ENCODE data around the gene FSIP1. TPM values are rescaled to one million over a fixed set of nuclear protein-coding genes. Genes with fewer than 3 reads are reported as not detected.

Gene FSIP1
- polyA plus RNA-seq, 1 experiment = 0.22 TPM

GRCh38 chr15:39744334-39745103, 38.1 kb downstream of the FSIP1 start:
- DNase-seq (ENCODE audit: low read depth) = no peak
- TF ChIP-seq, protein P1, sequence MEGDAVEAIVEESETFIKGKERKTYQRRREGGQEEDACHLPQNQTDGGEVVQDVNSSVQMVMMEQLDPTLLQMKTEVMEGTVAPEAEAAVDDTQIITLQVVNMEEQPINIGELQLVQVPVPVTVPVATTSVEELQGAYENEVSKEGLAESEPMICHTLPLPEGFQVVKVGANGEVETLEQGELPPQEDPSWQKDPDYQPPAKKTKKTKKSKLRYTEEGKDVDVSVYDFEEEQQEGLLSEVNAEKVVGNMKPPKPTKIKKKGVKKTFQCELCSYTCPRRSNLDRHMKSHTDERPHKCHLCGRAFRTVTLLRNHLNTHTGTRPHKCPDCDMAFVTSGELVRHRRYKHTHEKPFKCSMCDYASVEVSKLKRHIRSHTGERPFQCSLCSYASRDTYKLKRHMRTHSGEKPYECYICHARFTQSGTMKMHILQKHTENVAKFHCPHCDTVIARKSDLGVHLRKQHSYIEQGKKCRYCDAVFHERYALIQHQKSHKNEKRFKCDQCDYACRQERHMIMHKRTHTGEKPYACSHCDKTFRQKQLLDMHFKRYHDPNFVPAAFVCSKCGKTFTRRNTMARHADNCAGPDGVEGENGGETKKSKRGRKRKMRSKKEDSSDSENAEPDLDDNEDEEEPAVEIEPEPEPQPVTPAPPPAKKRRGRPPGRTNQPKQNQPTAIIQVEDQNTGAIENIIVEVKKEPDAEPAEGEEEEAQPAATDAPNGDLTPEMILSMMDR (IDR thresholded peaks at IDR 0.05; ENCODE audit: insufficient read depth, low read depth, low read length) = no peak
- H3K27me3 ChIP-seq (ENCODE audit: control insufficient read depth, insufficient read depth, low read length) = no peaks in the 10 kb centered on the region
- H3K36me3 ChIP-seq (ENCODE audit: control insufficient read depth, insufficient read depth, low read length) = no peaks in the 10 kb centered on the region
- no peak overlapping the region for H3K4me3 ChIP-seq (ENCODE audit: low read depth, low read length)
- ChIA-PET POLR2A (no interaction called here), CTCF (interaction anchor here (1.1 to 1.2 kb wide), 3 partner anchors 11 to 58 kb away, joined by 3 to 4 read pairs (median 4); no protein-coding TSS in a partner anchor)

GRCh38 chr15:39743611-39744010, 39.0 kb downstream of the FSIP1 start:
- no peaks in the 10 kb centered on the region for H3K27me3 ChIP-seq (ENCODE audit: control insufficient read depth, insufficient read depth, low read length)
- no peak for DNase-seq (ENCODE audit: low read depth)
- no peaks in the 10 kb centered on the region for H3K36me3 ChIP-seq (ENCODE audit: control insufficient read depth, insufficient read depth, low read length)
- no peak overlapping the region for H3K4me3 ChIP-seq (ENCODE audit: low read depth, low read length)
- TF ChIP-seq, protein P1 (IDR thresholded peaks at IDR 0.05; ENCODE audit: insufficient read depth, low read depth, low read length) = no peak
- CTCF ChIA-PET = interaction anchor here (1.2 kb wide), 1 partner anchor 13 kb away, joined by 4 read pairs; no protein-coding TSS in a partner anchor
- POLR2A ChIA-PET = no interaction called here

- Histone ChIP-seq H3K4me3 (ENCODE audit: low read depth, low read length) (no peak overlapping the region), H3K36me3 (ENCODE audit: control insufficient read depth, insufficient read depth, low read length) (no peaks in the 10 kb centered on the region), H3K27me3 (ENCODE audit: control insufficient read depth, insufficient read depth, low read length) (no peaks in the 10 kb centered on the region)
- ChIA-PET CTCF (interaction anchor here (0.5 to 1.1 kb wide), 5 partner anchors 18 to 1031 kb away, joined by 3 to 4 read pairs (median 3); no protein-coding TSS in a partner anchor), POLR2A (no interaction called here)
- TF ChIP-seq, protein P1 (IDR thresholded peaks at IDR 0.05; ENCODE audit: insufficient read depth, low read depth, low read length) = no peak
- no peak for DNase-seq (ENCODE audit: low read depth)
Observed at GRCh38 chr15:39741258-39741657, 41.4 kb downstream of the FSIP1 start.

DNA sequence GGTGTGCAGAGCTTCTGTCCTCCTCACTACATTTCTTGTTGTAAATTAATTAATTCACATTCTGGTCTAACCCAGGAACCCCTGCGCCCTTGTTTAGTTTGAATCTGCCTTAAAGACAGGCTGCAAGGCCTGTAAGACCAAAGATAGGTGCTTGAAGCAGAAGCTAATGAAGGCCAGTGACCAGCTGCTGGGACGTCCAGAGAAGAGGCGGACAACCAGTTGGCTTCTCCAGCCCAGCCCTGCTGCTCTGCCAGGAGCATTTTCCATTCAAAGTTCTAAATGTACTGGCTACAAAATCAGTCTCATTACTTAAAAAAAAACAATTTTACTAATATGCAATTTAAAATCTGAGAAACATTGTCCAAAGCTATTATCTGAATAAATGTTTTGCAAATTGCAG, 43.6 kb downstream of the FSIP1 start:
- H3K36me3 ChIP-seq (ENCODE audit: control insufficient read depth, insufficient read depth, low read length) = no peaks in the 10 kb centered on the region
- H3K27me3 ChIP-seq (ENCODE audit: control insufficient read depth, insufficient read depth, low read length) = no peaks in the 10 kb centered on the region
- CTCF ChIA-PET = interaction anchor here (0.6 kb wide), 1 partner anchor 324 kb away, joined by 3 read pairs; no protein-coding TSS in a partner anchor
- POLR2A ChIA-PET = no interaction called here
- no peak for DNase-seq (ENCODE audit: low read depth)
- TF ChIP-seq, protein P1 (IDR thresholded peaks at IDR 0.05; ENCODE audit: insufficient read depth, low read depth, low read length) = no peak
- no peak overlapping the region for H3K4me3 ChIP-seq (ENCODE audit: low read depth, low read length)

GRCh38 chr15:39737196-39737550, 45.5 kb downstream of the FSIP1 start:
- TF ChIP-seq, protein P1 (IDR thresholded peaks at IDR 0.05; ENCODE audit: insufficient read depth, low read depth, low read length) = no peak
- Histone ChIP-seq H3K4me3 (ENCODE audit: low read depth, low read length) (no peak overlapping the region), H3K27me3 (ENCODE audit: control insufficient read depth, insufficient read depth, low read length) (no peaks in the 10 kb centered on the region), H3K36me3 (ENCODE audit: control insufficient read depth, insufficient read depth, low read length) (no peaks in the 10 kb centered on the region)
- ChIA-PET POLR2A (no interaction called here), CTCF (no interaction called here)
- no peak for DNase-seq (ENCODE audit: low read depth)

Measured in BJ (cell line).